HG03135 (cell line): Measurements from ENCODE around the gene YWHAE.
"Not testable (repeated sequence)": the region's sequence is repeated elsewhere in the genome, so short reads cannot be mapped to it uniquely, and the experiment has no call there.

Experiments
- ATAC-seq: cut with Tn5 transposase; IDR thresholded peaks from one replicate; pipeline ENCODE4 v1.9.1; 2021; ENCODE audit warnings: mild to moderate bottlenecking, moderate library complexity; ENCODE audit not compliant: unreplicated experiment

The YWHAE gene

GRCh38 chr17:1331708-1332107 lies 68.3 kb downstream of the YWHAE start:
- no peak for ATAC-seq

- ATAC-seq, result no peak
These were observed 70.2 kb downstream of the YWHAE start for GRCh38 chr17:1329745-1330343.

- ATAC-seq, result no peak
These were observed 71.6 kb downstream of the YWHAE start for GRCh38 chr17:1328437-1328836.

GRCh38 chr17:1325766-1326165 lies 74.3 kb downstream of the YWHAE start:
- no peak for ATAC-seq

GRCh38 chr17:1324201-1324771 lies 75.7 kb downstream of the YWHAE start:
- ATAC-seq, result no peak

- ATAC-seq, result no peak
These were observed 76.7 kb downstream of the YWHAE start for GRCh38 chr17:1323336-1323735.

GRCh38 chr17:1322480-1322879 lies 77.5 kb downstream of the YWHAE start:
- no peak for ATAC-seq

GRCh38 chr17:1322014-1322428 lies 78.0 kb downstream of the YWHAE start:
- no peak for ATAC-seq

- no peak for ATAC-seq
These were observed 84.1 kb downstream of the YWHAE start for GRCh38 chr17:1315891-1316403.

GRCh38 chr17:1315409-1315808 lies 84.6 kb downstream of the YWHAE start:
- no peak for ATAC-seq

- ATAC-seq, result no peak
These were observed 86.6 kb downstream of the YWHAE start for GRCh38 chr17:1313270-1314005.

- ATAC-seq, result no peak
These were observed 87.7 kb downstream of the YWHAE start for GRCh38 chr17:1312261-1312870.

- ATAC-seq, result not testable (repeated sequence)
These were observed 92.2 kb downstream of the YWHAE start for GRCh38 chr17:1307829-1308228.

GRCh38 chr17:1304962-1305563 lies 95.0 kb downstream of the YWHAE start:
- ATAC-seq, result no peak

GRCh38 chr17:1304522-1304921 lies 95.5 kb downstream of the YWHAE start:
- ATAC-seq, result no peak

- no peak for ATAC-seq
These were observed 97.3 kb downstream of the YWHAE start for GRCh38 chr17:1302761-1303160.

GRCh38 chr17:1301546-1301945 lies 98.5 kb downstream of the YWHAE start:
- ATAC-seq, result no peak

- ATAC-seq, result no peak
These were observed 99.6 kb downstream of the YWHAE start for GRCh38 chr17:1300371-1300905.

- no peak for ATAC-seq
These were observed 100.3 kb downstream of the YWHAE start for GRCh38 chr17:1299552-1300370.

- ATAC-seq, result no peak
These were observed 101.4 kb downstream of the YWHAE start for GRCh38 chr17:1298606-1299005.
